Measurements from ENCODE around the gene UMPS.
"Not testable (repeated sequence)": the region's sequence is repeated elsewhere in the genome, so short reads cannot be mapped to it uniquely, and the experiment has no call there.

DNA sequence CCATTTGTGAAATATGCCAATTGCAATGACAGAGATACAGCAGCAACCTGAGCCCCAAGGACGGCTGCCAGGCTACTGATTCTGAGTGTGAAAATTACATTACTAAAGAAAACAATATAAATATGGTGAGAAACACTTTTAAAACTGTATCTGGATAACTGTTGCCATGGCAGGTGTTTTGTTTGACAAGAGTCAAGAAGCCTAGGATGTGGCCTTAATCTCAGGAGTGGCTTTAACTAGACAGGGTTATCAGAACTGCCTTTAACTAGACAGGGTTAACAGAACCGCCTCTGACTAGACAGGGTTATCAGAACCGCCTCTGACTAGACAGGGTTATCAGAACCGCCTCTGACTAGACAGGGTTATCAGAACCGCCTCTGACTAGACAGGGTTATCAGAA, 58.9 kb downstream of the UMPS start:
- TF ChIP-seq, protein P1, sequence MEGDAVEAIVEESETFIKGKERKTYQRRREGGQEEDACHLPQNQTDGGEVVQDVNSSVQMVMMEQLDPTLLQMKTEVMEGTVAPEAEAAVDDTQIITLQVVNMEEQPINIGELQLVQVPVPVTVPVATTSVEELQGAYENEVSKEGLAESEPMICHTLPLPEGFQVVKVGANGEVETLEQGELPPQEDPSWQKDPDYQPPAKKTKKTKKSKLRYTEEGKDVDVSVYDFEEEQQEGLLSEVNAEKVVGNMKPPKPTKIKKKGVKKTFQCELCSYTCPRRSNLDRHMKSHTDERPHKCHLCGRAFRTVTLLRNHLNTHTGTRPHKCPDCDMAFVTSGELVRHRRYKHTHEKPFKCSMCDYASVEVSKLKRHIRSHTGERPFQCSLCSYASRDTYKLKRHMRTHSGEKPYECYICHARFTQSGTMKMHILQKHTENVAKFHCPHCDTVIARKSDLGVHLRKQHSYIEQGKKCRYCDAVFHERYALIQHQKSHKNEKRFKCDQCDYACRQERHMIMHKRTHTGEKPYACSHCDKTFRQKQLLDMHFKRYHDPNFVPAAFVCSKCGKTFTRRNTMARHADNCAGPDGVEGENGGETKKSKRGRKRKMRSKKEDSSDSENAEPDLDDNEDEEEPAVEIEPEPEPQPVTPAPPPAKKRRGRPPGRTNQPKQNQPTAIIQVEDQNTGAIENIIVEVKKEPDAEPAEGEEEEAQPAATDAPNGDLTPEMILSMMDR (IDR thresholded peaks at IDR 0.05): not testable (repeated sequence)
- not testable (repeated sequence) for TF ChIP-seq TCF7L2 (IDR thresholded peaks at IDR 0.05; ENCODE audit: low read depth, low read length); SIN3A (IDR thresholded peaks at IDR 0.05; ENCODE audit: borderline replicate concordance, insufficient read depth, low read depth, low read length)
